Panc1 (cell line): ENCODE data around the gene CLEC12A. TPM values are rescaled to one million over a fixed set of nuclear protein-coding genes. Genes with fewer than 3 reads are reported as not detected.

Experiments
- ATAC-seq: fragments of 200-7000 bp; cut with Tn5 transposase; 2 replicates; pipeline ENCODE4 v1.9.1; 2020; ENCODE audit warnings: mild to moderate bottlenecking, moderate library complexity
- BruUV-seq: library from RNA; stranded (reverse); fragments of 400-500 nt; replicated peaks from 2 replicates; lab custom pipeline; 2021; lab: Mats Ljungman, UMichigan
- CTCF ChIA-PET: fragments of 300-600 bp; sonication (Branson Sonifier 250); formaldehyde crosslinking; loops from one replicate; lab custom pipeline; 2022; ENCODE audit warnings: antibody characterized with exemption; lab: Charles Lee
- POLR2A ChIA-PET: fragments of 300-600 bp; sonication (Branson Sonifier 250); formaldehyde crosslinking; loops from one replicate; lab custom pipeline; 2022; ENCODE audit warnings: antibody characterized with exemption; lab: Charles Lee
- DNase-seq: peaks from one replicate; pipeline ENCODE4 v3.0.0-alpha.2; 2010; ENCODE audit warnings: low read depth, low spot score
- H3K27ac ChIP-seq: 2 replicates; pipeline ENCODE4 v1.5.1; 2011; ENCODE audit warnings: mild to moderate bottlenecking, low read length, inconsistent platforms
- H3K27me3 ChIP-seq: fragments of 200-500 bp; sonication (Bioruptor generic); 2 replicates; pipeline ENCODE4 v1.6.0; 2014; ENCODE audit warnings: low read length, inconsistent platforms; ENCODE audit not compliant: control insufficient read depth, insufficient read depth
- H3K36me3 ChIP-seq: fragments of 200-500 bp; sonication (Bioruptor generic); 2 replicates; pipeline ENCODE4 v1.5.1; 2014; ENCODE audit warnings: inconsistent platforms, mild to moderate bottlenecking, low read length, moderate library complexity; ENCODE audit not compliant: control insufficient read depth, insufficient read depth
- H3K4me1 ChIP-seq: 2 replicates; pipeline ENCODE4 v1.5.1; 2011; ENCODE audit warnings: inconsistent platforms, mild to moderate bottlenecking, low read length, moderate library complexity; ENCODE audit not compliant: control insufficient read depth, insufficient read depth
- H3K4me3 ChIP-seq, 2 experiments: 2 replicates each; pipeline ENCODE4 v1.5.1; 2011 to 2012; ENCODE audit warnings: low read depth in 2 of 2, low read length in 2 of 2, mild to moderate bottlenecking in 2 of 2, inconsistent platforms in 1 of 2, moderate library complexity in 1 of 2
- H3K9me3 ChIP-seq: fragments of 200-500 bp; sonication (Bioruptor generic); 2 replicates; pipeline ENCODE4 v1.5.1; 2014; ENCODE audit warnings: low read depth, mild to moderate bottlenecking, inconsistent platforms, low read length, moderate library complexity; ENCODE audit not compliant: control insufficient read depth, insufficient read depth
- POLR2AphosphoS5 ChIP-seq: IDR thresholded peaks from 2 replicates; pipeline ENCODE4 v1.6.1; 2012; ENCODE audit warnings: mild to moderate bottlenecking, low read depth, low read length, moderate library complexity
- SIN3A ChIP-seq: IDR thresholded peaks from 2 replicates; pipeline ENCODE4 v1.6.1; 2012; ENCODE audit warnings: low read depth, mild to moderate bottlenecking, low read length, moderate library complexity, borderline replicate concordance; ENCODE audit not compliant: insufficient read depth
- TCF7L2 ChIP-seq: IDR thresholded peaks from 2 replicates; pipeline ENCODE4 v1.6.1; 2011; ENCODE audit warnings: mild to moderate bottlenecking, low read depth, low read length, inconsistent platforms
- in situ Hi-C: cut with HindIII; loops from 2 replicates; pipeline ENCODE4 v1.10.0; 2016; ENCODE audit warnings: low sequenced_read_pairs, low pct_unique_long_range_greater_than_20kb
- intact Hi-C: fragments of 100-400 bp; cut with micrococcal nuclease; formaldehyde crosslinking; loops from one replicate; pipeline ENCODE4 v1.10.0; 2022; ENCODE audit not compliant: unreplicated experiment
- total RNA-seq: library from RNA; stranded (reverse); gene quantifications from one replicate; pipeline ENCODE4 v1.2.1, GENCODE V29; 2021; ENCODE audit not compliant: unreplicated experiment
- TF ChIP-seq, protein P1 (sequence below): fragments of 450-650 bp; IDR thresholded peaks from 2 replicates; pipeline ENCODE4 v1.5.1; 2017; ENCODE audit warnings: mild to moderate bottlenecking
- TF ChIP-seq, protein P2 (sequence below), 2 experiments: IDR thresholded peaks; 2 replicates each; pipeline ENCODE4 v1.6.1; 2011 to 2012; ENCODE audit warnings: low read depth in 2 of 2, control low read depth in 1 of 2, low read length in 1 of 2, mild to moderate bottlenecking in 1 of 2, moderate library complexity in 1 of 2; ENCODE audit not compliant: insufficient read depth in 1 of 2

CLEC12A gene
- total RNA-seq, 1 experiment from 2014 or later = not detected

GRCh38 chr12:9961901-9962300, 9.3 kb upstream of the CLEC12A start:
- in situ Hi-C loops = no loop called here
- H3K36me3 ChIP-seq = no peaks in the 10 kb centered on the region
- no peak for ATAC-seq
- ChIA-PET CTCF (no interaction called here), POLR2A (interaction anchor here (0.6 kb wide), 2 partner anchors 17 to 304 kb away, joined by 3 read pairs; no protein-coding TSS in a partner anchor)
- H3K9me3 ChIP-seq = no peaks in the 10 kb centered on the region
- TF ChIP-seq, protein P1, sequence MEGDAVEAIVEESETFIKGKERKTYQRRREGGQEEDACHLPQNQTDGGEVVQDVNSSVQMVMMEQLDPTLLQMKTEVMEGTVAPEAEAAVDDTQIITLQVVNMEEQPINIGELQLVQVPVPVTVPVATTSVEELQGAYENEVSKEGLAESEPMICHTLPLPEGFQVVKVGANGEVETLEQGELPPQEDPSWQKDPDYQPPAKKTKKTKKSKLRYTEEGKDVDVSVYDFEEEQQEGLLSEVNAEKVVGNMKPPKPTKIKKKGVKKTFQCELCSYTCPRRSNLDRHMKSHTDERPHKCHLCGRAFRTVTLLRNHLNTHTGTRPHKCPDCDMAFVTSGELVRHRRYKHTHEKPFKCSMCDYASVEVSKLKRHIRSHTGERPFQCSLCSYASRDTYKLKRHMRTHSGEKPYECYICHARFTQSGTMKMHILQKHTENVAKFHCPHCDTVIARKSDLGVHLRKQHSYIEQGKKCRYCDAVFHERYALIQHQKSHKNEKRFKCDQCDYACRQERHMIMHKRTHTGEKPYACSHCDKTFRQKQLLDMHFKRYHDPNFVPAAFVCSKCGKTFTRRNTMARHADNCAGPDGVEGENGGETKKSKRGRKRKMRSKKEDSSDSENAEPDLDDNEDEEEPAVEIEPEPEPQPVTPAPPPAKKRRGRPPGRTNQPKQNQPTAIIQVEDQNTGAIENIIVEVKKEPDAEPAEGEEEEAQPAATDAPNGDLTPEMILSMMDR = no peak
- TF ChIP-seq SIN3A (no peak), TCF7L2 (no peak), POLR2AphosphoS5 (no peak)
- TF ChIP-seq, protein P2, sequence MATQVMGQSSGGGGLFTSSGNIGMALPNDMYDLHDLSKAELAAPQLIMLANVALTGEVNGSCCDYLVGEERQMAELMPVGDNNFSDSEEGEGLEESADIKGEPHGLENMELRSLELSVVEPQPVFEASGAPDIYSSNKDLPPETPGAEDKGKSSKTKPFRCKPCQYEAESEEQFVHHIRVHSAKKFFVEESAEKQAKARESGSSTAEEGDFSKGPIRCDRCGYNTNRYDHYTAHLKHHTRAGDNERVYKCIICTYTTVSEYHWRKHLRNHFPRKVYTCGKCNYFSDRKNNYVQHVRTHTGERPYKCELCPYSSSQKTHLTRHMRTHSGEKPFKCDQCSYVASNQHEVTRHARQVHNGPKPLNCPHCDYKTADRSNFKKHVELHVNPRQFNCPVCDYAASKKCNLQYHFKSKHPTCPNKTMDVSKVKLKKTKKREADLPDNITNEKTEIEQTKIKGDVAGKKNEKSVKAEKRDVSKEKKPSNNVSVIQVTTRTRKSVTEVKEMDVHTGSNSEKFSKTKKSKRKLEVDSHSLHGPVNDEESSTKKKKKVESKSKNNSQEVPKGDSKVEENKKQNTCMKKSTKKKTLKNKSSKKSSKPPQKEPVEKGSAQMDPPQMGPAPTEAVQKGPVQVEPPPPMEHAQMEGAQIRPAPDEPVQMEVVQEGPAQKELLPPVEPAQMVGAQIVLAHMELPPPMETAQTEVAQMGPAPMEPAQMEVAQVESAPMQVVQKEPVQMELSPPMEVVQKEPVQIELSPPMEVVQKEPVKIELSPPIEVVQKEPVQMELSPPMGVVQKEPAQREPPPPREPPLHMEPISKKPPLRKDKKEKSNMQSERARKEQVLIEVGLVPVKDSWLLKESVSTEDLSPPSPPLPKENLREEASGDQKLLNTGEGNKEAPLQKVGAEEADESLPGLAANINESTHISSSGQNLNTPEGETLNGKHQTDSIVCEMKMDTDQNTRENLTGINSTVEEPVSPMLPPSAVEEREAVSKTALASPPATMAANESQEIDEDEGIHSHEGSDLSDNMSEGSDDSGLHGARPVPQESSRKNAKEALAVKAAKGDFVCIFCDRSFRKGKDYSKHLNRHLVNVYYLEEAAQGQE (IDR thresholded peaks at IDR 0.05; ENCODE audit: insufficient read depth in 1 of 2, low read depth in 2 of 2, low read length in 1 of 2) = no peak
- H3K27ac ChIP-seq = no peak overlapping the region
- H3K4me3 ChIP-seq = no peak overlapping the region
- intact Hi-C loops = no loop called here
- no peak for DNase-seq
- H3K4me1 ChIP-seq = no peaks in the 10 kb centered on the region
- H3K27me3 ChIP-seq = no peaks in the 10 kb centered on the region
- BruUV-seq = no TSS peak

DNA sequence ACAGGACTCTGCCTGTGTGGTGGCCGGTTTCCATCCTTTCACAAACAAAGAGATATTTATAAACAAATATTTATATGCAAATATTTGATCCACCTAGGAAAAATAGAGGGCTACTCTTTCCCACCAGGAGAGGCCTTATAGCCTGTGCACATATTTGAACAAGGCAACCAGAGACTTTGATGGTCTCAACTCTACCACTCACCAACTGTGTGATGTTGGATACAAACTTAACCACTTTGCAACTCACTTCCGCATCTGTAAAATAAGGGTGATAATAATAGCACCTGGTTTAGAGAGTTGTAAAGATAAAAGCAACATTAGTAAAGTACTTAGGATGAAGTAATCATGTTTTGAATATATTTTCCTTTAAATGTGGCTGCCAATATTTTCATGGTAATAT, 1.5 kb upstream of the CLEC12A start:
- Histone ChIP-seq H3K9me3 (no peaks in the 10 kb centered on the region), H3K27me3 (no peaks in the 10 kb centered on the region), H3K27ac (no peak overlapping the region), H3K4me3 (no peak overlapping the region), H3K36me3 (no peaks in the 10 kb centered on the region), H3K4me1 (no peaks in the 10 kb centered on the region)
- CTCF ChIA-PET = no interaction called here
- in situ Hi-C loops (no loop called here), intact Hi-C loops (no loop called here)
- POLR2A ChIA-PET = no interaction called here
- DNase-seq (no peak), ATAC-seq (no peak)
- TF ChIP-seq TCF7L2 = no peak
- TF ChIP-seq SIN3A = no peak
- TF ChIP-seq, protein P2 (IDR thresholded peaks at IDR 0.05; ENCODE audit: insufficient read depth in 1 of 2, low read depth in 2 of 2, low read length in 1 of 2) = no peak
- TF ChIP-seq, protein P1 = no peak
- no peak for TF ChIP-seq POLR2AphosphoS5
- BruUV-seq = no TSS peak
